ENCODE results near the gene DRD4.
A peak's percentile ranks its signal among the peaks of the same experiment; 100 is the strongest.

The DRD4 gene

GRCh38 chr11:610146-610801 is 26.8 kb upstream of the DRD4 start:
- DNase-seq (ENCODE audit: low spot score), result no peak

GRCh38 chr11:611001-611996 is 25.8 kb upstream of the DRD4 start:
- DNase-seq (ENCODE audit: low spot score), result no peak

GRCh38 chr11:612201-612960 is 24.7 kb upstream of the DRD4 start:
- peak; percentile 72 for DNase-seq (ENCODE audit: low spot score)

- no peak for DNase-seq (ENCODE audit: low spot score)
Observed at GRCh38 chr11:612961-613300, 24.1 kb upstream of the DRD4 start.

GRCh38 chr11:613369-613968 is 23.6 kb upstream of the DRD4 start:
- peak; percentile 52 for DNase-seq (ENCODE audit: low spot score)

- DNase-seq (ENCODE audit: low spot score), result peak; percentile 34
Observed at GRCh38 chr11:614021-614622, 22.9 kb upstream of the DRD4 start.

GRCh38 chr11:614623-615503 is 22.2 kb upstream of the DRD4 start:
- DNase-seq (ENCODE audit: low spot score), result no peak

GRCh38 chr11:615504-616319 is 21.4 kb upstream of the DRD4 start, which contains the start of gene IRF7:
Gene IRF7, minus strand, starts transcription at chr11:615950. Its CDS starts 586 bp downstream, at chr11:615364.
- DNase-seq (ENCODE audit: low spot score), result peak; percentile 91

GRCh38 chr11:616320-617198 is 20.5 kb upstream of the DRD4 start:
- DNase-seq (ENCODE audit: low spot score), result no peak

GRCh38 chr11:617199-617911 is 19.7 kb upstream of the DRD4 start:
- no peak for DNase-seq (ENCODE audit: low spot score)

- DNase-seq (ENCODE audit: low spot score), result no peak
Observed at GRCh38 chr11:617912-618682, 19.0 kb upstream of the DRD4 start.

- no peak for DNase-seq (ENCODE audit: low spot score)
Observed at GRCh38 chr11:618856-619627, 18.0 kb upstream of the DRD4 start.

- no peak for DNase-seq (ENCODE audit: low spot score)
Observed at GRCh38 chr11:619628-620050, 17.4 kb upstream of the DRD4 start.

GRCh38 chr11:620201-620600 is 16.9 kb upstream of the DRD4 start:
- no peak for DNase-seq (ENCODE audit: low spot score)

- DNase-seq (ENCODE audit: low spot score), result no peak
Observed at GRCh38 chr11:620935-621814, 15.9 kb upstream of the DRD4 start.

Measured in NAMALWA (cell line).